Measurements from ENCODE around the gene STK11IP. TPM values are rescaled to one million over a fixed set of nuclear protein-coding genes. Genes with fewer than 3 reads are reported as not detected.

Gene STK11IP
- total RNA-seq, 1 experiment from 2014 or later = 45.0 TPM

DNA sequence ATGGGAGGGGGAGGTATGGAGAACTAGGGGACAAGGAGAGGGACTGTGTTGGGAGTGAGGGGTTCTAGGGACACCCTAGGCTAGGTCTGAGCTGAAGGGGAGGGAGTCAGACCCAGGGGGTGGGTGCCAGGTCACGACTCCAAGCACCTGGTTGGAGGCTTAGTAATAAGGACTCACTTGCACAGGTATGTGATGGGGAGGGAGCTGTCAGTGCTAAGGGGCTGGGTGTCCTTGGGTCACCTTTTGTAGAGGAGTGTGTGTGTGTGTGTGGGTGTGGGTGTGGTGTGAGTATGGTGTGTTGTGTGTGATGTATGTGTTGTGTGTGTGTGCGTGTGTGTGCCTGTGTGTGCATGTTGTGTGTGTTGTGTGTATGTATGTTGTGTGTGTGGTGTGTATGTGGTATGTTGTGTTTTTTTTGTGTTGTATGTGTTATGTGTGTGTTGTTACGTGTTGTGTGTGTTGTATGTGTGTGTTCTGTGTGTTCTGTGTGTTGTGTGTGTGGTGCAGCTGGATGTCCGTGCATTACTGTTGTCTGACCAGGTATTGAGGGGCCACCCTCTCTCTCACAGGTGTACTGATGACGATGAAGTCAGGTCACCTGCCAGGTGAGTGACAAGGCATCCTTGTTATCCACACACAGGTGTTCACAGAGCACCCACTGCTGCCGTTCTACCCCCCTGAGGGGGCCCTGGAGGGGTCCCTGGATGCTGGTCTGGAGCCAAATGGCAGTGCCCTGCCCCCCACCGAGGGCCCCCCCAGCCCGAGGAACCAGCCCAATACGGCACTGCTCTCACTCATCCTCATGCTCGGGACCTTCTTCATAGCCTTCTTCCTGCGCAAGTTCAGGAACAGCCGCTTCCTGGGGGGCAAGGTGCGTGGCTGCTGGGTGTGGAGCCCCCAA lies 39.5 kb downstream of the STK11IP start:
- H3K79me2 ChIP-seq (ENCODE audit: insufficient read depth, low read length) = no peaks in the 10 kb centered on the region
- DNase-seq (ENCODE audit: low read depth, low spot score) = no peak
- BruUV-seq (replicated peaks) = no TSS peak
- H3K9ac ChIP-seq (ENCODE audit: low read length) = no peak overlapping the region
- H3K36me3 ChIP-seq (ENCODE audit: control insufficient read depth in 1 of 2, insufficient read depth in 2 of 2, low read length in 2 of 2) = peaks cover 2 to 24% of the 10 kb centered on the region in 2 experiments; a peak in 2 of 4 replicates
- no peaks in the 10 kb centered on the region for H4K20me1 ChIP-seq (ENCODE audit: insufficient read depth)
- H3K27ac ChIP-seq (ENCODE audit: low read depth, low read length) = no peak overlapping the region
- H2AFZ ChIP-seq (ENCODE audit: low read depth, low read length, poor library complexity, severe bottlenecking) = no peak overlapping the region
- H3K9me3 ChIP-seq (ENCODE audit: control insufficient read depth in 1 of 2, insufficient read depth in 1 of 2, low read depth in 1 of 2, low read length in 2 of 2) = no peaks in the 10 kb centered on the region
- ChIA-PET POLR2A (no interaction called here), RAD21 (ENCODE audit: low non-redundant PET in 1 of 2, low total read pairs in 2 of 2, uncharacterized antibody in 2 of 2, unreplicated experiment in 2 of 2) (no interaction called here), CTCF (no interaction called here)
- intact Hi-C loops (cut with micrococcal nuclease) = no loop called here
- ATAC-seq = no peak
- no peaks in the 10 kb centered on the region for H3K27me3 ChIP-seq (ENCODE audit: insufficient read depth, low read length)
- no peak overlapping the region for H3K4me2 ChIP-seq (ENCODE audit: low read length)
- no peak overlapping the region for H3K4me3 ChIP-seq (replicated peaks in 1 of 2; ENCODE audit: low read depth in 1 of 2, low read length in 2 of 2)
- no peaks in the 10 kb centered on the region for H3K9me2 ChIP-seq (ENCODE audit: insufficient read depth)
- peaks cover 0 to 6% of the 10 kb centered on the region in 2 experiments; a peak in 2 of 4 replicates for H3K4me1 ChIP-seq (ENCODE audit: control insufficient read depth in 1 of 2, insufficient read depth in 2 of 2, low read length in 2 of 2)
- TF ChIP-seq FOSL1 (IDR thresholded peaks at IDR 0.05; ENCODE audit: low read depth) (no peak), ELF1 (IDR thresholded peaks at IDR 0.05; ENCODE audit: borderline replicate concordance, low read depth) (no peak), TCF7L2 (IDR thresholded peaks at IDR 0.05; ENCODE audit: borderline replicate concordance, extremely low read depth, insufficient read depth, insufficient read length) (no peak), YY1 (IDR thresholded peaks at IDR 0.05; ENCODE audit: extremely low read depth, insufficient replicate concordance, low read depth, low read length) (no peak), EGR1 (IDR thresholded peaks at IDR 0.05; ENCODE audit: low read depth) (no peak), RAD21 (IDR thresholded peaks at IDR 0.05; ENCODE audit: low read depth) (no peak), ZNF274 (IDR thresholded peaks at IDR 0.05; ENCODE audit: low read depth, low read length) (no peak), POLR2AphosphoS5 (IDR thresholded peaks at IDR 0.05; ENCODE audit: low read depth, low read length) (no peak), CBX3 (IDR thresholded peaks at IDR 0.05; ENCODE audit: low read depth) (no peak), SP1 (IDR thresholded peaks at IDR 0.05; ENCODE audit: low read depth) (no peak), SRF (IDR thresholded peaks at IDR 0.05; ENCODE audit: low read depth) (no peak), POLR2A (IDR thresholded peaks at IDR 0.05; ENCODE audit: borderline replicate concordance, extremely low read depth, insufficient read depth, insufficient read length) (no peak), EZH2 (IDR thresholded peaks at IDR 0.05) (no peak), ZFX (IDR thresholded peaks at IDR 0.05) (no peak)
- TF ChIP-seq, protein P1, sequence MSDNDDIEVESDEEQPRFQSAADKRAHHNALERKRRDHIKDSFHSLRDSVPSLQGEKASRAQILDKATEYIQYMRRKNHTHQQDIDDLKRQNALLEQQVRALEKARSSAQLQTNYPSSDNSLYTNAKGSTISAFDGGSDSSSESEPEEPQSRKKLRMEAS (IDR thresholded peaks at IDR 0.05) = no peak

Data from HCT116 (cell line).